Caco-2 (cell line): ENCODE measurements around the gene ITGA5. TPM values are rescaled to one million over a fixed set of nuclear protein-coding genes. Genes with fewer than 3 reads are reported as not detected.

ENCODE experiments used
- BruUV-seq: library from RNA; stranded (reverse); fragments of 400-500 nt; replicated peaks from 2 replicates; lab custom pipeline; 2021; lab: Mats Ljungman, UMichigan
- CTCF ChIA-PET: fragments of 300-600 bp; sonication (Branson Sonifier 250); formaldehyde crosslinking; loops from one replicate; lab custom pipeline; 2022; ENCODE audit warnings: antibody characterized with exemption; lab: Charles Lee
- POLR2A ChIA-PET: fragments of 300-600 bp; sonication (Branson Sonifier 250); formaldehyde crosslinking; loops from one replicate; lab custom pipeline; 2022; ENCODE audit warnings: antibody characterized with exemption; lab: Charles Lee
- DNase-seq, 2 experiments: peaks; one replicate each; pipeline versions ENCODE4 v3.0.0 to v3.0.0-alpha.2; 2020 to 2022
- H3K27me3 ChIP-seq: replicated peaks from 2 replicates; pipeline ENCODE4 v1.6.0; 2011; ENCODE audit warnings: low read length; ENCODE audit not compliant: control insufficient read depth, insufficient read depth
- H3K36me3 ChIP-seq: 2 replicates; pipeline ENCODE4 v1.5.1; 2011; ENCODE audit warnings: low read length; ENCODE audit not compliant: control insufficient read depth, insufficient read depth
- H3K4me1 ChIP-seq: fragments of 250-450 bp; sonication (Bioruptor Pico); 2 replicates; pipeline ENCODE4 v1.5.1; 2020; ENCODE audit warnings: mild to moderate bottlenecking
- H3K4me3 ChIP-seq: 2 replicates; pipeline ENCODE4 v1.5.1; 2011; ENCODE audit warnings: low read depth, mild to moderate bottlenecking, control low read depth, low read length
- H3K9me3 ChIP-seq: fragments of 250-450 bp; sonication (Bioruptor Pico); 2 replicates; pipeline ENCODE4 v1.5.1; 2020; ENCODE audit warnings: mild to moderate bottlenecking, moderate library complexity
- H3K27ac Mint-ChIP-seq: one replicate; pipeline ENCODE4 v1.8.0; 2022; ENCODE audit warnings: mixed read lengths; ENCODE audit not compliant: unreplicated experiment
- H3K27me3 Mint-ChIP-seq: one replicate; pipeline ENCODE4 v1.8.0; 2022; ENCODE audit warnings: mixed read lengths; ENCODE audit not compliant: insufficient read depth, unreplicated experiment
- H3K36me3 Mint-ChIP-seq: one replicate; pipeline ENCODE4 v1.8.0; 2022; ENCODE audit warnings: mild to moderate bottlenecking, mixed read lengths; ENCODE audit not compliant: insufficient read depth, unreplicated experiment
- H3K4me1 Mint-ChIP-seq: one replicate; pipeline ENCODE4 v1.8.0; 2022; ENCODE audit warnings: low read depth, mixed read lengths; ENCODE audit not compliant: unreplicated experiment
- H3K4me3 Mint-ChIP-seq: one replicate; pipeline ENCODE4 v1.8.0; 2022; ENCODE audit warnings: mild to moderate bottlenecking, moderate library complexity, mixed read lengths; ENCODE audit not compliant: unreplicated experiment
- H3K9me3 Mint-ChIP-seq: one replicate; pipeline ENCODE4 v1.8.0; 2022; ENCODE audit warnings: mixed read lengths; ENCODE audit not compliant: unreplicated experiment
- intact Hi-C: fragments of 100-400 bp; cut with micrococcal nuclease; formaldehyde crosslinking; loops from one replicate; pipeline ENCODE4 v1.10.0; 2022; ENCODE audit not compliant: unreplicated experiment
- total RNA-seq: library from RNA; stranded (reverse); gene quantifications from 2 replicates; pipeline ENCODE4 v1.2.3, GENCODE V29; 2022
- TF ChIP-seq, protein P1 (sequence below), 2 experiments: fragments of 200-600 bp in 1 of 2; IDR thresholded peaks; 1 replicate in 1 of 2; 2 replicates in 1 of 2; pipeline versions ENCODE4 v1.5.1 to v1.8.0; 2011 to 2022; ENCODE audit warnings: antibody characterized with exemption in 1 of 2, control low read depth in 1 of 2, inconsistent platforms in 1 of 2, low read depth in 1 of 2, low read length in 1 of 2, mild to moderate bottlenecking in 1 of 2, moderate library complexity in 1 of 2; ENCODE audit not compliant: insufficient read depth in 1 of 2, severe bottlenecking in 1 of 2, unreplicated experiment in 1 of 2

Gene ITGA5
- total RNA-seq, 1 experiment from 2014 or later = 17.3 TPM

DNA sequence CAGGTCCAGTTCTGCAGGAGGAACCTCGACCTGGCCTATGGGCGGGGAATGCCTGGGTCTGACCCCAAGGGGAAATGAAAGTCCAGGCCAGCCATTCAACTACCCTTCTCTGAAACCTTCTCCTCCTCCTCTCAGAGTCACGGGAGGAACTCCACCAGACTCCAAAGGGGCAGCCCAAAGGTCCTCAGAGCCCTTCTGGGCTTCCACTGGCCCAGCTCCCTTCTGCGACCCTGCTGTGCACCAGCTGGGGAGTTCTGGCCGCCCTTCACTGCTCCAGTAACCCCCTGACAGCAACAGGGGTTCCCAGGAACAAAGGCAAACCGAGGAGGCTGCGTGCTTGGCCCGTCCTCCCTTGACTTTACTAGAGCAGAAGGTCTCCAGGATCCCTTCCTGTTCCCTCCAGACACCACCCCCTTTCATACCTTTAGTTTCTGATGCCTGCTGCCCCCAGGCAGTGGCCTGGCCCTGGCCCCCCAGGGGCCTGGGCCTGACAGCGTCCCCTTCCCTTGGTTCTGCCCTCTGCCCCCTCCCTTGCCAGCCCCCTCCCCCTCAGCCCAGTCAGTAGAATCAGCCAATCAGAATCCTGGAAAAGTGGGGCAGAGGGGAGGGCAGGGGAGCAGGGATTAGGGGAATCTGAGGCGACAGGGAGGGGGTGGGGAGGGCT lies 33.7 kb downstream of the ITGA5 start:
- Histone ChIP-seq H3K4me3 (no peak overlapping the region), H3K36me3 (no peaks in the 10 kb centered on the region), H3K4me1 (peaks cover 34% of the 10 kb centered on the region), H3K27me3 (no peaks in the 10 kb centered on the region), H3K9me3 (no peaks in the 10 kb centered on the region)
- Mint-ChIP-seq H3K36me3 (peaks cover 17% of the 10 kb centered on the region), H3K27ac (no peak overlapping the region), H3K4me1 (peaks cover 22% of the 10 kb centered on the region), H3K27me3 (no peaks in the 10 kb centered on the region), H3K4me3 (no peak overlapping the region), H3K9me3 (no peaks in the 10 kb centered on the region)
- no peak for DNase-seq
- ChIA-PET POLR2A (no interaction called here), CTCF (interaction anchor here (1.5 to 3.2 kb wide), 2 partner anchors 14 to 48 kb away, joined by 4 to 18 read pairs; no protein-coding TSS in a partner anchor)
- TF ChIP-seq, protein P1, sequence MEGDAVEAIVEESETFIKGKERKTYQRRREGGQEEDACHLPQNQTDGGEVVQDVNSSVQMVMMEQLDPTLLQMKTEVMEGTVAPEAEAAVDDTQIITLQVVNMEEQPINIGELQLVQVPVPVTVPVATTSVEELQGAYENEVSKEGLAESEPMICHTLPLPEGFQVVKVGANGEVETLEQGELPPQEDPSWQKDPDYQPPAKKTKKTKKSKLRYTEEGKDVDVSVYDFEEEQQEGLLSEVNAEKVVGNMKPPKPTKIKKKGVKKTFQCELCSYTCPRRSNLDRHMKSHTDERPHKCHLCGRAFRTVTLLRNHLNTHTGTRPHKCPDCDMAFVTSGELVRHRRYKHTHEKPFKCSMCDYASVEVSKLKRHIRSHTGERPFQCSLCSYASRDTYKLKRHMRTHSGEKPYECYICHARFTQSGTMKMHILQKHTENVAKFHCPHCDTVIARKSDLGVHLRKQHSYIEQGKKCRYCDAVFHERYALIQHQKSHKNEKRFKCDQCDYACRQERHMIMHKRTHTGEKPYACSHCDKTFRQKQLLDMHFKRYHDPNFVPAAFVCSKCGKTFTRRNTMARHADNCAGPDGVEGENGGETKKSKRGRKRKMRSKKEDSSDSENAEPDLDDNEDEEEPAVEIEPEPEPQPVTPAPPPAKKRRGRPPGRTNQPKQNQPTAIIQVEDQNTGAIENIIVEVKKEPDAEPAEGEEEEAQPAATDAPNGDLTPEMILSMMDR (IDR thresholded peaks at IDR 0.05; ENCODE audit: insufficient read depth in 1 of 2, low read depth in 1 of 2, low read length in 1 of 2, severe bottlenecking in 1 of 2, unreplicated experiment in 1 of 2) = no peak
- intact Hi-C loops = no loop called here
- no TSS peak for BruUV-seq

DNA sequence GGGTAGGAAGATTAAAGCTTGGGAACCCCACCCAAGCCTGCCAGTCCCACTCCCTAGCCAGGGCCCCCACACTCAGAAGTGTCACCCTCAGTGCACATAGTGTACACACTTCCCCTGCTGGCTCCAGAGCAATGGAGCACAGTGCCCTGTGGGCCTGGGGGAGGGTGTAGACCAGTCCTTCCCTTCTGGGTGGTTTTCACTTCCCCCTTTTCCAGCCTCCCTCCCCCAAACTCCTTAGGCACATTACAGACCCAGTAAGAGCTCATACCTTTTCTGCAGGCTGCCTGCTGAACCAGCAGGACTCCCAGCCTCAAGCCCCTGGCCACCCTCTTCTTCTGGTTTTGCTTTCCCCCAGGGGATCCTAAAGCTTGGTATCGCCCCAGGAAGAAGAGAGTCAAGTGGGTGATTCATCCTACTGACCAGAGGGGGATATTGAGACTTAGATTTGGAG lies 34.5 kb downstream of the ITGA5 start, which contains the start of gene ZNF385A:
Gene ZNF385A (minus strand): TSS at position 143 of the 451 bp plus-strand sequence. CDS start 219 bp downstream, outside the sequence.
- no peak within 1 kb of the TSS for H3K27ac Mint-ChIP-seq
- H3K9me3 ChIP-seq = no peaks in the 10 kb centered on the region
- no peak within 1 kb of the TSS for H3K4me3 ChIP-seq
- no peak for DNase-seq
- no peaks in the 10 kb centered on the region for H3K27me3 Mint-ChIP-seq
- H3K4me3 Mint-ChIP-seq = no peak within 1 kb of the TSS
- ChIA-PET POLR2A (no interaction called here), CTCF (interaction anchor here (1.3 to 1.5 kb wide), 2 partner anchors 15 to 47 kb away, joined by 4 read pairs; no protein-coding TSS in a partner anchor)
- peaks cover 13% of the 10 kb centered on the region for H3K36me3 Mint-ChIP-seq
- H3K9me3 Mint-ChIP-seq = no peaks in the 10 kb centered on the region
- no TSS peak for BruUV-seq
- TF ChIP-seq, protein P1 (IDR thresholded peaks at IDR 0.05; ENCODE audit: insufficient read depth in 1 of 2, low read depth in 1 of 2, low read length in 1 of 2, severe bottlenecking in 1 of 2, unreplicated experiment in 1 of 2) = no peak
- H3K4me1 ChIP-seq = peaks cover 27% of the 10 kb centered on the region
- H3K36me3 ChIP-seq = no peaks in the 10 kb centered on the region
- H3K27me3 ChIP-seq = no peaks in the 10 kb centered on the region
- H3K4me1 Mint-ChIP-seq = peaks cover 17% of the 10 kb centered on the region
- intact Hi-C loops = no loop called here

DNA sequence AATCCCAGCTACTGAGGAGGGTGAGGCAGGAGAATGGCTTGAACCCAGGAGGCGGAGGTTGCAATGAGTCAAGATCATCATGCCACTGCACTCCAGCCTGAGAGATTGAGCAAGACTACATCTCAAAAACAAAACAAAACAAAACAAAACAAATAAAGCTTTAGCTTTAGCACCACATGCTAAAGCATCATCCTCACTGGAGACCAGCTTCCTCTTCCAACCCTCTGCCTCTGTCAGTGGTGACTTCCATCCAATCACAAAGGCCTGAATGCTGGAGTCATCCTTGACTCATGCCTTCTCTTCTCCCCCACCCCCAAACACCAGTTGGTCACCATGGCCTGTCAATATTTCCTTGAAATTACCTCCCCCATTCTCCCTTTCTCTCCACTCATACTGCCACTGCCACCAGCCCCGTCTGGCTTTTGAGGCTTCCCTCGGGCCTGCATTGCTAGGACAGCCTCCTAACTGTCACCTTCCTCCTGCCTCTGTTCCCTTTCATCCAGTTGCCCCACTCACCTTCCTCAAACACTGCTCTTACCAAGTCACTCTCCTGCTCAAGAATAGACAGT lies 35.9 kb downstream of the ITGA5 start:
- TF ChIP-seq, protein P1 (IDR thresholded peaks at IDR 0.05; ENCODE audit: insufficient read depth in 1 of 2, low read depth in 1 of 2, low read length in 1 of 2, severe bottlenecking in 1 of 2, unreplicated experiment in 1 of 2) = no peak
- Mint-ChIP-seq H3K4me1 (peaks cover 9% of the 10 kb centered on the region), H3K4me3 (no peak overlapping the region), H3K36me3 (peaks cover 12% of the 10 kb centered on the region), H3K27ac (no peak overlapping the region), H3K9me3 (no peaks in the 10 kb centered on the region), H3K27me3 (no peaks in the 10 kb centered on the region)
- CTCF ChIA-PET = interaction anchor here (0.7 kb wide), 1 partner anchor 164 kb away, joined by 3 read pairs; no protein-coding TSS in a partner anchor
- DNase-seq = no peak
- intact Hi-C loops = no loop called here
- POLR2A ChIA-PET = no interaction called here
- no TSS peak for BruUV-seq
- peaks cover 14% of the 10 kb centered on the region for H3K4me1 ChIP-seq
- H3K27me3 ChIP-seq = no peaks in the 10 kb centered on the region
- no peaks in the 10 kb centered on the region for H3K36me3 ChIP-seq
- no peaks in the 10 kb centered on the region for H3K9me3 ChIP-seq
- no peak overlapping the region for H3K4me3 ChIP-seq
